GM18861 (cell line): ENCODE results near the gene BBS12.

Source experiments
- ATAC-seq: cut with Tn5 transposase; IDR thresholded peaks from one replicate; pipeline ENCODE4 v1.9.1; 2021; ENCODE audit not compliant: unreplicated experiment

Gene BBS12

GRCh38 chr4:122732329-122733026, at the start of gene BBS12:
Gene BBS12 (plus strand): TSS chr4:122732704. CDS start chr4:122741893, 9,189 bp downstream.
- ATAC-seq: peak; percentile 99

GRCh38 chr4:122686691-122687090, 45.8 kb upstream of the BBS12 start:
- ATAC-seq: no peak

GRCh38 chr4:122687531-122688061, 44.9 kb upstream of the BBS12 start:
- ATAC-seq: no peak

GRCh38 chr4:122688529-122689140, 43.9 kb upstream of the BBS12 start:
- ATAC-seq: no peak

GRCh38 chr4:122689972-122690371, 42.5 kb upstream of the BBS12 start:
- ATAC-seq: peak; percentile 97

GRCh38 chr4:122691988-122692387, 40.5 kb upstream of the BBS12 start:
- ATAC-seq: no peak

GRCh38 chr4:122692641-122693520, 39.6 kb upstream of the BBS12 start:
- ATAC-seq: no peak

- ATAC-seq: no peak
Measured at GRCh38 chr4:122695226-122695625, 37.3 kb upstream of the BBS12 start.

- no peak for ATAC-seq
Measured at GRCh38 chr4:122700178-122700725, 32.3 kb upstream of the BBS12 start.

GRCh38 chr4:122701061-122701460, 31.4 kb upstream of the BBS12 start:
- ATAC-seq: no peak

GRCh38 chr4:122701965-122702364, 30.5 kb upstream of the BBS12 start:
- no peak for ATAC-seq

GRCh38 chr4:122702939-122703338, 29.6 kb upstream of the BBS12 start:
- no peak for ATAC-seq

GRCh38 chr4:122703868-122704267, 28.6 kb upstream of the BBS12 start:
- no peak for ATAC-seq

GRCh38 chr4:122705009-122705408, 27.5 kb upstream of the BBS12 start:
- no peak for ATAC-seq

GRCh38 chr4:122705547-122706117, 26.9 kb upstream of the BBS12 start:
- ATAC-seq: no peak

GRCh38 chr4:122706511-122706910, 26.0 kb upstream of the BBS12 start:
- no peak for ATAC-seq

- no peak for ATAC-seq
Measured at GRCh38 chr4:122707497-122707896, 25.0 kb upstream of the BBS12 start.

- no peak for ATAC-seq
Measured at GRCh38 chr4:122709236-122709635, 23.3 kb upstream of the BBS12 start.

GRCh38 chr4:122710434-122711308, 21.8 kb upstream of the BBS12 start:
- ATAC-seq: peak; percentile 70

- ATAC-seq: no peak
Measured at GRCh38 chr4:122711919-122712318, 20.6 kb upstream of the BBS12 start.
